Motor neuron (in vitro differentiated cells): ENCODE measurements around the gene ARL6IP5. TPM values are rescaled to one million over a fixed set of nuclear protein-coding genes. Genes with fewer than 3 reads are reported as not detected.

Experiments used
- total RNA-seq, 8 experiments: library from RNA; unstranded; fragments of 300-600 nt; gene quantifications; 2 replicates each; pipeline versions ENCODE4 v1.2.3 to v1.2.4, GENCODE V29; 2022

ARL6IP5 gene
- total RNA-seq, 8 experiments from 2014 or later: 50.9 to 181 (median 77.8) TPM

Other genes starting within 250 kb of the ARL6IP5 start
- 1 to 10 TPM in 5 of 8 experiments, not detected in 3; 1.4 to 3.9 (median 2.5) TPM for gene TAFA4, start 152.4 kb upstream of the ARL6IP5 start, total RNA-seq
- 10 to 100 TPM in 4 of 8 experiments, 1 to 10 TPM in 4; 3.7 to 36.1 (median 8.2) TPM for gene EOGT, start 71.3 kb upstream of the ARL6IP5 start, total RNA-seq
- 10 to 100 TPM; 24.8 to 50.5 (median 40.1) TPM for gene TMF1, start 32.6 kb upstream of the ARL6IP5 start, total RNA-seq
- gene UBA3, start 4.6 kb upstream of the ARL6IP5 start, total RNA-seq: 10 to 100 TPM; 38.8 to 88.9 (median 62.2) TPM
- gene LMOD3, start 37.7 kb downstream of the ARL6IP5 start, total RNA-seq: under 1 TPM; 0.08 to 0.62 (median 0.28) TPM